G401 (cell line): ENCODE measurements around the gene AOPEP. TPM values are rescaled to one million over a fixed set of nuclear protein-coding genes. Genes with fewer than 3 reads are reported as not detected.
A peak's percentile ranks its signal among the peaks of the same experiment; 100 is the strongest.

Experiments used
- DNase-seq: peaks from one replicate; pipeline ENCODE4 v3.0.0-alpha.2; 2015; ENCODE audit warnings: low spot score
- in situ Hi-C: cut with HindIII; loops from 2 replicates; pipeline ENCODE4 v1.10.0; 2016; ENCODE audit warnings: low sequenced_read_pairs, mixed read lengths
- total RNA-seq: library from RNA; depleted of rRNA; stranded (reverse); fragments of >200 nt; shearing (Covaris generic); gene quantifications from 2 replicates; pipeline ENCODE4 v1.2.3, GENCODE V29; 2014

The AOPEP gene
- total RNA-seq, 1 experiment from 2014 or later: 23.8 TPM

GRCh38 chr9:95112436-95113280, 386.2 kb downstream of the AOPEP start:
- DNase-seq: no peak
- in situ Hi-C loops: no loop called here

GRCh38 chr9:95115104-95115503, 388.6 kb downstream of the AOPEP start:
- DNase-seq: no peak
- in situ Hi-C loops: no loop called here

GRCh38 chr9:95116002-95116807, 389.7 kb downstream of the AOPEP start:
- no peak for DNase-seq
- in situ Hi-C loops: no loop called here

- DNase-seq: no peak
- in situ Hi-C loops: no loop called here
Measured at GRCh38 chr9:95116808-95117204, 390.3 kb downstream of the AOPEP start.

GRCh38 chr9:95118596-95118995, 392.1 kb downstream of the AOPEP start:
- in situ Hi-C loops: no loop called here
- no peak for DNase-seq

- DNase-seq: peak; percentile 66
- in situ Hi-C loops: no loop called here
Measured at GRCh38 chr9:95120781-95121370, 394.4 kb downstream of the AOPEP start.

GRCh38 chr9:95124582-95125367, 398.3 kb downstream of the AOPEP start:
- in situ Hi-C loops: no loop called here
- no peak for DNase-seq

- in situ Hi-C loops: no loop called here
- no peak for DNase-seq
Measured at GRCh38 chr9:95125652-95126051, 399.2 kb downstream of the AOPEP start.

- in situ Hi-C loops: no loop called here
Measured at GRCh38 chr9:95126739-95127138, 400.2 kb downstream of the AOPEP start.

GRCh38 chr9:95127249-95128176, 401.0 kb downstream of the AOPEP start:
- peak; percentile 89 for DNase-seq
- in situ Hi-C loops: no loop called here

More at GRCh38 chr9:95126739-95127138, 400.2 kb downstream of the AOPEP start:
- DNase-seq: no peak

- DNase-seq: no peak
- in situ Hi-C loops: no loop called here
Measured at GRCh38 chr9:95128177-95128524, 401.7 kb downstream of the AOPEP start.

- in situ Hi-C loops: no loop called here
- no peak for DNase-seq
Measured at GRCh38 chr9:95129476-95130291, 403.2 kb downstream of the AOPEP start.

- DNase-seq: no peak
- in situ Hi-C loops: no loop called here
Measured at GRCh38 chr9:95130484-95130883, 404.0 kb downstream of the AOPEP start.

- peak; percentile 80 for DNase-seq
- in situ Hi-C loops: no loop called here
Measured at GRCh38 chr9:95131023-95131943, 404.8 kb downstream of the AOPEP start.

GRCh38 chr9:95132366-95133324, 406.1 kb downstream of the AOPEP start:
- no peak for DNase-seq
- in situ Hi-C loops: no loop called here
